Measurements from ENCODE around the gene ZNF383.
"Not testable (repeated sequence)": the region's sequence is repeated elsewhere in the genome, so short reads cannot be mapped to it uniquely, and the experiment has no call there.

ZNF383 gene

GRCh38 chr19:37294246-37294645 is 76.2 kb downstream of the ZNF383 start:
- DNase-seq, result not testable (repeated sequence)

Measured in DMS153 (cell line).